Esophagus squamous epithelium (tissue), 5 donors: ENCODE data around the gene OR2A12. TPM values are rescaled to one million over a fixed set of nuclear protein-coding genes. Genes with fewer than 3 reads are reported as not detected.

ENCODE experiments used
- DNase-seq: peaks from one replicate; lab custom pipeline; 2025; lab: John Stamatoyannopoulos, UW
- H3K27ac ChIP-seq, 4 donors: fragments of 200-600 bp; sonication (generic); one replicate each; pipeline ENCODE4 v1.5.1; 2016 to 2019; ENCODE audit warnings: mild to moderate bottlenecking in 1 of 4
- H3K27me3 ChIP-seq, 4 donors: fragments of 200-600 bp; sonication (generic); 1 replicate in 3 of 4; 2 replicates in 1 of 4; pipeline versions ENCODE4 v1.5.1 to v1.6.0; 2017 to 2021; ENCODE audit warnings: antibody characterized with exemption in 1 of 4
- H3K36me3 ChIP-seq, 3 donors: fragments of 200-600 bp; sonication (generic); one replicate each; pipeline ENCODE4 v1.5.1; 2016 to 2019
- H3K4me1 ChIP-seq, 3 donors: fragments of 200-600 bp; sonication (generic); one replicate each; pipeline ENCODE4 v1.5.1; 2017 to 2019
- H3K4me3 ChIP-seq, 4 donors: fragments of 200-600 bp; sonication (generic); 1 replicate in 3 of 4; 2 replicates in 1 of 4; pipeline ENCODE4 v1.5.1; 2016 to 2019; ENCODE audit warnings: mild to moderate bottlenecking in 2 of 4, moderate library complexity in 1 of 4
- H3K9me3 ChIP-seq, 3 donors: fragments of 200-600 bp; sonication (generic); one replicate each; pipeline ENCODE4 v1.5.1; 2016 to 2019
- CTCF ChIP-seq, 6 experiments: fragments of 450-650 bp in 4 of 6; fragments of 200-600 bp in 2 of 6; sonication (generic) in 2 of 6; IDR thresholded peaks; one replicate each; pipeline ENCODE4 v1.5.1; 2016 to 2019; ENCODE audit warnings: antibody characterized with exemption in 6 of 6, mild to moderate bottlenecking in 4 of 6, moderate library complexity in 4 of 6
- POLR2A ChIP-seq, 4 donors: fragments of 450-650 bp; IDR thresholded peaks; one replicate each; pipeline ENCODE4 v1.6.1; 2017; ENCODE audit warnings: antibody characterized with exemption in 4 of 4, mild to moderate bottlenecking in 4 of 4, moderate library complexity in 3 of 4
- WGBS, 2 donors: methylation state at CpG; one replicate each; pipeline ENCODE4 v1.1.5; 2018; 5-methylcytosine and 5-hydroxymethylcytosine counted together
- intact Hi-C: fragments of 100-400 bp; cut with DNase I; formaldehyde crosslinking; loops from one replicate; pipeline ENCODE4 v1.15.0; 2022
- total RNA-seq, 4 donors: library from RNA; depleted of rRNA; stranded (reverse); fragments of >200 nt; gene quantifications; one replicate each; pipeline ENCODE4 v1.1.0, GENCODE V29; 2016
- donor health status: DM: yes; HTN: yes; CAD: no.

The OR2A12 gene
- total RNA-seq, 4 donors from 2014 or later: not detected

- DNase-seq: no peak
- no peak for TF ChIP-seq CTCF (IDR thresholded peaks at IDR 0.05)
- no peak for TF ChIP-seq POLR2A (IDR thresholded peaks at IDR 0.05)
- intact Hi-C loops: no loop called here
- Histone ChIP-seq H3K4me1 (no peaks in the 10 kb centered on the region), H3K9me3 (no peaks in the 10 kb centered on the region), H3K27me3 (no peaks in the 10 kb centered on the region), H3K4me3 (no peak overlapping the region), H3K36me3 (no peaks in the 10 kb centered on the region), H3K27ac (no peak overlapping the region)
Measured at GRCh38 chr7:144098776-144099175, 12.7 kb downstream of the OR2A12 start.

GRCh38 chr7:144100607-144101006 lies 14.5 kb downstream of the OR2A12 start:
- Histone ChIP-seq H3K27ac (no peak overlapping the region), H3K9me3 (no peaks in the 10 kb centered on the region), H3K4me3 (no peak overlapping the region), H3K4me1 (no peaks in the 10 kb centered on the region), H3K27me3 (no peaks in the 10 kb centered on the region), H3K36me3 (no peaks in the 10 kb centered on the region)
- intact Hi-C loops: no loop called here
- 44 to 49% methylated on average over 3 of the region's 3 CpGs for WGBS, 2 donors
- DNase-seq: no peak
- no peak for TF ChIP-seq POLR2A (IDR thresholded peaks at IDR 0.05)
- TF ChIP-seq CTCF (IDR thresholded peaks at IDR 0.05): no peak

GRCh38 chr7:144102041-144102440 lies 16.0 kb downstream of the OR2A12 start:
- Histone ChIP-seq H3K27me3 (no peaks in the 10 kb centered on the region), H3K27ac (no peak overlapping the region), H3K36me3 (no peaks in the 10 kb centered on the region), H3K4me3 (no peak overlapping the region), H3K9me3 (no peaks in the 10 kb centered on the region), H3K4me1 (no peaks in the 10 kb centered on the region)
- intact Hi-C loops: no loop called here
- DNase-seq: no peak
- TF ChIP-seq POLR2A (IDR thresholded peaks at IDR 0.05): no peak
- TF ChIP-seq CTCF (IDR thresholded peaks at IDR 0.05): no peak

- H3K27me3 ChIP-seq: no peaks in the 10 kb centered on the region
- DNase-seq: no peak
- TF ChIP-seq CTCF (IDR thresholded peaks at IDR 0.05): no peak
- H3K9me3 ChIP-seq: no peaks in the 10 kb centered on the region
- H3K36me3 ChIP-seq: no peaks in the 10 kb centered on the region
- H3K27ac ChIP-seq: no peak overlapping the region
- H3K4me1 ChIP-seq: no peaks in the 10 kb centered on the region
- no peak overlapping the region for H3K4me3 ChIP-seq
- intact Hi-C loops: no loop called here
Measured at GRCh38 chr7:144105211-144105610, 19.1 kb downstream of the OR2A12 start.

GRCh38 chr7:144109283-144109682 lies 23.2 kb downstream of the OR2A12 start, which contains the start of gene OR2A2:
Gene OR2A2, plus strand, starts transcription at chr7:144109583. Its CDS starts 0 bp downstream, at chr7:144109583.
- H3K4me3 ChIP-seq: no peak within 1 kb of the TSS
- H3K4me1 ChIP-seq: no peaks in the 10 kb centered on the region
- no peaks in the 10 kb centered on the region for H3K9me3 ChIP-seq
- intact Hi-C loops: no loop called here
- no peaks in the 10 kb centered on the region for H3K36me3 ChIP-seq
- H3K27me3 ChIP-seq: no peaks in the 10 kb centered on the region
- no peak for DNase-seq
- no peak within 1 kb of the TSS for H3K27ac ChIP-seq
- TF ChIP-seq POLR2A (IDR thresholded peaks at IDR 0.05): no peak
- no peak for TF ChIP-seq CTCF (IDR thresholded peaks at IDR 0.05)
- 80 to 92% methylated on average over 2 of the region's 2 CpGs for WGBS, 2 donors
